Prostate gland (tissue), 2 donors: ENCODE results near the gene SNUPN. TPM values are rescaled to one million over a fixed set of nuclear protein-coding genes. Genes with fewer than 3 reads are reported as not detected.
"Not testable (repeated sequence)": the region's sequence is repeated elsewhere in the genome, so short reads cannot be mapped to it uniquely, and the experiment has no call there.

Experiments used
- DNase-seq: peaks from one replicate; pipeline ENCODE4 v3.0.0-alpha.2; 2019; ENCODE audit warnings: low spot score
- H3K27ac ChIP-seq, 2 donors: fragments of 200-600 bp; sonication (generic); 2 replicates each; pipeline ENCODE4 v1.5.1; 2017 to 2019
- H3K27me3 ChIP-seq: fragments of 200-600 bp; sonication (generic); replicated peaks from 2 replicates; pipeline ENCODE4 v1.5.1; 2019; ENCODE audit not compliant: insufficient read depth
- H3K36me3 ChIP-seq, 2 donors: fragments of 200-600 bp; sonication (generic); 1 replicate in 1 of 2; 2 replicates in 1 of 2; pipeline versions ENCODE4 v1.5.1 to v1.8.1; 2017 to 2019
- H3K4me1 ChIP-seq: fragments of 200-600 bp; sonication (generic); replicated peaks from 2 replicates; pipeline ENCODE4 v1.5.1; 2019
- H3K4me3 ChIP-seq, 2 donors: fragments of 200-600 bp; sonication (generic); 2 replicates each; pipeline ENCODE4 v1.5.1; 2017 to 2019
- H3K9me3 ChIP-seq: fragments of 200-600 bp; sonication (generic); 2 replicates; pipeline ENCODE4 v1.5.1; 2017
- CTCF ChIP-seq, 4 experiments: fragments of 200-600 bp in 2 of 4; fragments of 450-650 bp in 2 of 4; sonication (generic) in 2 of 4; IDR thresholded peaks; 1 replicate in 3 of 4; 2 replicates in 1 of 4; pipeline ENCODE4 v1.5.1; 2016 to 2019; ENCODE audit warnings: antibody characterized with exemption in 4 of 4, mild to moderate bottlenecking in 2 of 4, moderate library complexity in 2 of 4
- POLR2A ChIP-seq: fragments of 450-650 bp; IDR thresholded peaks from one replicate; pipeline ENCODE4 v1.6.1; 2016; ENCODE audit warnings: antibody characterized with exemption, mild to moderate bottlenecking
- POLR2AphosphoS5 ChIP-seq: sonication (generic); formaldehyde crosslinking; IDR thresholded peaks from one replicate; pipeline ENCODE4 v1.6.1; 2017; ENCODE audit warnings: antibody characterized with exemption
- WGBS: methylation state at CpG from one replicate; pipeline ENCODE4 v1.1.5; 2018; 5-methylcytosine and 5-hydroxymethylcytosine counted together
- intact Hi-C: fragments of 100-400 bp; cut with DNase I; formaldehyde crosslinking; loops from one replicate; pipeline ENCODE4 v1.14.2; 2022
- total RNA-seq, 2 donors: library from RNA; depleted of rRNA; stranded (reverse); fragments of >200 nt; gene quantifications; one replicate each; pipeline ENCODE4 v1.1.0, GENCODE V29; 2016

Gene SNUPN
- total RNA-seq, 2 donors from 2014 or later: 17.7 to 21.6 TPM

GRCh38 chr15:75590239-75590638 is 35.3 kb downstream of the SNUPN start:
- TF ChIP-seq POLR2A (no peak), POLR2AphosphoS5 (no peak), CTCF (IDR thresholded peaks at IDR 0.05) (no peak)
- intact Hi-C loops: no loop called here

GRCh38 chr15:75589071-75589470 is 36.5 kb downstream of the SNUPN start:
- no peaks in the 10 kb centered on the region for H3K27me3 ChIP-seq
- no peaks in the 10 kb centered on the region for H3K9me3 ChIP-seq
- H3K4me1 ChIP-seq: no peaks in the 10 kb centered on the region
- TF ChIP-seq POLR2A: no peak
- TF ChIP-seq POLR2AphosphoS5: no peak
- TF ChIP-seq CTCF (IDR thresholded peaks at IDR 0.05): no peak
- no peak overlapping the region for H3K4me3 ChIP-seq
- H3K27ac ChIP-seq: no peak overlapping the region
- intact Hi-C loops: no loop called here
- WGBS: 95% methylated on average over 5 of the region's 5 CpGs
- DNase-seq: no peak
- no peaks in the 10 kb centered on the region for H3K36me3 ChIP-seq

More at GRCh38 chr15:75590239-75590638, 35.3 kb downstream of the SNUPN start:
- Histone ChIP-seq H3K4me1 (no peaks in the 10 kb centered on the region), H3K27me3 (no peaks in the 10 kb centered on the region), H3K36me3 (no peaks in the 10 kb centered on the region), H3K4me3 (no peak overlapping the region), H3K9me3 (no peaks in the 10 kb centered on the region), H3K27ac (no peak overlapping the region)
- 93% methylated on average over 2 of the region's 2 CpGs for WGBS
- no peak for DNase-seq

GRCh38 chr15:75586422-75586821 is 39.1 kb downstream of the SNUPN start:
- H3K27ac ChIP-seq, intact Hi-C loops, H3K9me3 ChIP-seq, H3K27me3 ChIP-seq, DNase-seq, H3K4me3 ChIP-seq, H3K4me1 ChIP-seq, H3K36me3 ChIP-seq: not testable (repeated sequence)
- WGBS: 100% methylated on average over 5 of the region's 5 CpGs

GRCh38 chr15:75584121-75584520 is 41.4 kb downstream of the SNUPN start:
- DNase-seq: no peak
- Histone ChIP-seq H3K4me1 (no peaks in the 10 kb centered on the region), H3K4me3 (no peak overlapping the region), H3K9me3 (no peaks in the 10 kb centered on the region), H3K27ac (no peak overlapping the region), H3K27me3 (no peaks in the 10 kb centered on the region), H3K36me3 (no peaks in the 10 kb centered on the region)
- 35% methylated on average over 4 of the region's 4 CpGs for WGBS
- TF ChIP-seq POLR2AphosphoS5: no peak
- intact Hi-C loops: no loop called here

- WGBS: 66% methylated on average over 5 of the region's 5 CpGs
- Histone ChIP-seq H3K36me3 (no peaks in the 10 kb centered on the region), H3K4me3 (no peak overlapping the region), H3K4me1 (no peaks in the 10 kb centered on the region), H3K27ac (no peak overlapping the region), H3K9me3 (no peaks in the 10 kb centered on the region), H3K27me3 (no peaks in the 10 kb centered on the region)
- intact Hi-C loops: no loop called here
- TF ChIP-seq CTCF (IDR thresholded peaks at IDR 0.05): no peak
- no peak for TF ChIP-seq POLR2A
- no peak for TF ChIP-seq POLR2AphosphoS5
- no peak for DNase-seq
These were observed 41.8 kb downstream of the SNUPN start for GRCh38 chr15:75583701-75584100.

- H3K4me3 ChIP-seq, DNase-seq, H3K4me1 ChIP-seq, H3K36me3 ChIP-seq, H3K27ac ChIP-seq, H3K9me3 ChIP-seq, intact Hi-C loops, H3K27me3 ChIP-seq: not testable (repeated sequence)
- WGBS: 94% methylated on average over 5 of the region's 5 CpGs
These were observed 42.6 kb downstream of the SNUPN start for GRCh38 chr15:75582943-75583342.
